CD4-positive, alpha-beta T cell (primary cell): ENCODE results near the gene TTC33. TPM values are rescaled to one million over a fixed set of nuclear protein-coding genes. Genes with fewer than 3 reads are reported as not detected.
"Not testable (repeated sequence)": the region's sequence is repeated elsewhere in the genome, so short reads cannot be mapped to it uniquely, and the experiment has no call there.

Experiments
- ATAC-seq: fragments of 200-7000 bp; cut with Tn5 transposase; one replicate; pipeline ENCODE4 v1.10.0; 2022; ENCODE audit warnings: mild to moderate bottlenecking; ENCODE audit not compliant: poor library complexity
- CTCF ChIA-PET: fragments of 350-600 bp; sonication (Branson Sonifier 250); formaldehyde crosslinking; loops from one replicate; lab custom pipeline; 2021; ENCODE audit warnings: antibody characterized with exemption, inconsistent platforms; lab: Charles Lee
- POLR2A ChIA-PET: fragments of 350-600 bp; sonication (Branson Sonifier 250); formaldehyde crosslinking; loops from one replicate; lab custom pipeline; 2021; ENCODE audit warnings: antibody characterized with exemption, inconsistent platforms; lab: Charles Lee
- DNase-seq, 14 experiments: peaks; one replicate each; pipeline ENCODE4 v3.0.0-alpha.2; 2013 to 2020; ENCODE audit warnings: mixed read lengths in 2 of 14
- H3K27ac ChIP-seq, 2 donors: one replicate each; pipeline versions ENCODE4 v1.5.1 to v1.7.0; 2013; ENCODE audit warnings: low read length in 2 of 2, low read depth in 1 of 2, mild to moderate bottlenecking in 1 of 2
- H3K27me3 ChIP-seq, 2 experiments: 1 replicate in 1 of 2; 2 replicates in 1 of 2; pipeline versions ENCODE4 v1.6.1 to v1.7.0; 2013; ENCODE audit warnings: low read length in 2 of 2, control low read depth in 1 of 2, mild to moderate bottlenecking in 1 of 2, moderate library complexity in 1 of 2; ENCODE audit not compliant: insufficient read depth in 2 of 2, control insufficient read depth in 1 of 2
- H3K36me3 ChIP-seq: one replicate; pipeline ENCODE4 v1.6.1; 2013; ENCODE audit warnings: low read length, control low read depth; ENCODE audit not compliant: insufficient read depth
- H3K4me1 ChIP-seq: one replicate; pipeline ENCODE4 v1.6.1; 2013; ENCODE audit warnings: low read length, control low read depth; ENCODE audit not compliant: insufficient read depth
- H3K4me3 ChIP-seq: one replicate; pipeline ENCODE4 v1.5.1; 2013; ENCODE audit warnings: mild to moderate bottlenecking, low read length, moderate library complexity
- H3K9me3 ChIP-seq, 2 experiments: 1 replicate in 1 of 2; 2 replicates in 1 of 2; pipeline versions ENCODE4 v1.6.1 to v1.7.0; 2013; ENCODE audit warnings: low read length in 2 of 2, mild to moderate bottlenecking in 2 of 2, control low read depth in 1 of 2, moderate library complexity in 1 of 2; ENCODE audit not compliant: control insufficient read depth in 1 of 2, insufficient read depth in 1 of 2
- H3K27ac Mint-ChIP-seq: one replicate; pipeline ENCODE4 v1.8.0; 2020; ENCODE audit warnings: mixed read lengths
- H3K27me3 Mint-ChIP-seq: one replicate; pipeline ENCODE4 v1.8.0; 2021; ENCODE audit warnings: mixed read lengths
- H3K36me3 Mint-ChIP-seq: one replicate; pipeline ENCODE4 v1.8.0; 2021; ENCODE audit warnings: low read depth, mixed read lengths
- H3K4me1 Mint-ChIP-seq: one replicate; pipeline ENCODE4 v1.8.0; 2021; ENCODE audit warnings: low read depth, mixed read lengths
- H3K4me3 Mint-ChIP-seq: one replicate; pipeline ENCODE4 v1.8.0; 2020; ENCODE audit warnings: mild to moderate bottlenecking, mixed read lengths
- H3K9me3 Mint-ChIP-seq: one replicate; pipeline ENCODE4 v1.8.0; 2020; ENCODE audit warnings: mixed read lengths
- intact Hi-C, 2 experiments: fragments of 100-400 bp; cut with DNase I in 1 of 2; cut with micrococcal nuclease in 1 of 2; formaldehyde crosslinking; loops; one replicate each; pipeline versions ENCODE4 v1.15.1 to v1.9.0; 2023 to 2025; cut with DNase I, micrococcal nuclease
- total RNA-seq, 174 experiments: library from RNA in 2 of 174; stranded (reverse) in 2 of 174; gene quantifications; one replicate each; pipeline ENCODE4 v1.2.3 and lab custom pipeline; 2021 to 2026
- TF ChIP-seq, protein P1 (sequence below): fragments of 200-600 bp; IDR thresholded peaks from one replicate; pipeline ENCODE4 v1.8.0; 2022; ENCODE audit warnings: antibody characterized with exemption, mild to moderate bottlenecking

TTC33 gene
- total RNA-seq, 2 experiments from 2014 or later, result 8.7 to 12.0 TPM

DNA sequence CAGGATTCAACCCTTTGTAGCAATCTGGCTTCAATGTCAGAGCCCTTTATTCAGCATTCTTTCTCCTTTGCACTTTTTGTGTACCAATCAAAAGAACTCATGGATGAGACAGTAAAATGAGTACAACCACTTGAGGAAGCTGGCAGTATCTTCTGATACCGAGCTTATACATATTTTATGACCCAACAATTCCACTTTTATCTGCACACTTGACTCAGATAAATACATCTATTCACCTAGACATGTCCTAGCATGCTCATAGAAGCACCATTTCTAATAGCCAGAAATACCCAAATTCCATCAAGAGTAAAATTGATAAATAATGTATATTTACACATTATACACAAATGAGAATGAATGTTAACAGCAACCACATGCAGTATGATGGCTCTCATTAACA lies 187.2 kb downstream of the TTC33 start:
- Histone ChIP-seq H3K27ac (no peak overlapping the region), H3K27me3 (no peaks in the 10 kb centered on the region), H3K4me1 (no peaks in the 10 kb centered on the region), H3K36me3 (no peaks in the 10 kb centered on the region), H3K9me3 (no peaks in the 10 kb centered on the region), H3K4me3 (no peak overlapping the region)
- H3K4me1 Mint-ChIP-seq, result no peaks in the 10 kb centered on the region
- ChIA-PET CTCF (no interaction called here), POLR2A (interaction anchor here (1.1 kb wide), 1 partner anchor 84 kb away, joined by 3 read pairs; no protein-coding TSS in a partner anchor)
- intact Hi-C loops, result no loop called here
- ATAC-seq (no peak), DNase-seq (no peak)
- H3K27ac Mint-ChIP-seq, result no peak overlapping the region
- H3K9me3 Mint-ChIP-seq, result no peaks in the 10 kb centered on the region
- H3K36me3 Mint-ChIP-seq, result no peaks in the 10 kb centered on the region
- H3K4me3 Mint-ChIP-seq, result no peak overlapping the region
- no peaks in the 10 kb centered on the region for H3K27me3 Mint-ChIP-seq
- TF ChIP-seq, protein P1, sequence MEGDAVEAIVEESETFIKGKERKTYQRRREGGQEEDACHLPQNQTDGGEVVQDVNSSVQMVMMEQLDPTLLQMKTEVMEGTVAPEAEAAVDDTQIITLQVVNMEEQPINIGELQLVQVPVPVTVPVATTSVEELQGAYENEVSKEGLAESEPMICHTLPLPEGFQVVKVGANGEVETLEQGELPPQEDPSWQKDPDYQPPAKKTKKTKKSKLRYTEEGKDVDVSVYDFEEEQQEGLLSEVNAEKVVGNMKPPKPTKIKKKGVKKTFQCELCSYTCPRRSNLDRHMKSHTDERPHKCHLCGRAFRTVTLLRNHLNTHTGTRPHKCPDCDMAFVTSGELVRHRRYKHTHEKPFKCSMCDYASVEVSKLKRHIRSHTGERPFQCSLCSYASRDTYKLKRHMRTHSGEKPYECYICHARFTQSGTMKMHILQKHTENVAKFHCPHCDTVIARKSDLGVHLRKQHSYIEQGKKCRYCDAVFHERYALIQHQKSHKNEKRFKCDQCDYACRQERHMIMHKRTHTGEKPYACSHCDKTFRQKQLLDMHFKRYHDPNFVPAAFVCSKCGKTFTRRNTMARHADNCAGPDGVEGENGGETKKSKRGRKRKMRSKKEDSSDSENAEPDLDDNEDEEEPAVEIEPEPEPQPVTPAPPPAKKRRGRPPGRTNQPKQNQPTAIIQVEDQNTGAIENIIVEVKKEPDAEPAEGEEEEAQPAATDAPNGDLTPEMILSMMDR, result no peak

DNA sequence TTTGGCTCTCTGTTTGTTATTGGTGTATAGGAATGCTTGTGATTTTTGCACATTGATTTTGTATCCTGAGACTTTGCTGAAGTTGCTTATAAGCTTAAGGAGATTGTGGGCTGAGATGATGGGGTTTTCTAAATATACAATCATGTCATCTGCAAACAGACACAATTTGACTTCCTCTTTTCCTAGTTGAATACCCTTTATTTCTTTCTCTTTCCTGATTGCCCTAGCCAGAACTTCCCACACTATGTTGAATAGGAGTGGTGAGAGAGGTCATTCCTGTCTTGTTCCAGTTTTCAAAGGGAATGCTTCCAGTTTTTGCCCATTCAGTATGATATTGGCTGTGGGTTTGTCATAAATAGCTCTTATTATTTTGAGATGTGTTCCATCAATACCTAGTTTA lies 192.6 kb downstream of the TTC33 start:
- H3K4me3 ChIP-seq, H3K27me3 ChIP-seq, H3K9me3 Mint-ChIP-seq, H3K4me1 ChIP-seq, CTCF ChIA-PET, H3K36me3 Mint-ChIP-seq, H3K27me3 Mint-ChIP-seq, POLR2A ChIA-PET, H3K36me3 ChIP-seq, H3K4me1 Mint-ChIP-seq, H3K27ac ChIP-seq, intact Hi-C loops, H3K4me3 Mint-ChIP-seq, ATAC-seq, H3K27ac Mint-ChIP-seq, H3K9me3 ChIP-seq, DNase-seq: not testable (repeated sequence)

DNA sequence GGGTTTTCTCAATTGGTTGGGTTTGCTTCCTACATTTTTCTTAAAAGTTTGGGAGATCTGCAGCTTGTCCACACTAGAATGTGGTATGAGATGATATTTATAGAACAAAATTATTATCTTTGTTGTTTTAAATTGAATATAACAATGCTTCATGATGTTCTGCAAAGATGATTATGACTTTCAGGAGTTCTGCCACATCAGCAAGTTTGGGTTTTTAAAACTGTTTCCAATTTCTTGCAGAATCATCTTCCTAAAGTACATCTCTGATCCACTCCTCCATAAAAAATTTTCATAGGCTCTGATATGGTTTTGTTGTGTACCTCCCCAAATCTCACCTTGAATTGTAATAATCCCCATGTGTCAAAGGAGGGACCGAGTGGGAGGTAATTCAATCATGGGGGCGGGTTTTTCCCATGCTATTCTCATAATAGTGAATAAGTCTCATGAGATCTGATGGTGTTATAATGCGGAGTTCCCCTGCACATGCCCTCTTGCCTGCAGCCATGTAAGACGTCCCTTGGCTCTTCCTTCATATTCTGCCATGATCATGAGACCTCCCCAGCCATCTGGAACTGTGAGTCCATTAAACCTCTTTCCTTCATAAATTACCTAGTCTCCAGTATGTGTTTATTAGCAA lies 195.2 kb downstream of the TTC33 start:
- no peaks in the 10 kb centered on the region for H3K9me3 ChIP-seq
- H3K36me3 ChIP-seq, result no peaks in the 10 kb centered on the region
- ChIA-PET POLR2A (no interaction called here), CTCF (no interaction called here)
- no peak overlapping the region for H3K27ac ChIP-seq
- no peaks in the 10 kb centered on the region for H3K4me1 ChIP-seq
- Mint-ChIP-seq H3K9me3 (no peaks in the 10 kb centered on the region), H3K4me1 (peaks cover 7% of the 10 kb centered on the region), H3K27ac (no peak overlapping the region), H3K27me3 (no peaks in the 10 kb centered on the region), H3K4me3 (no peak overlapping the region), H3K36me3 (no peaks in the 10 kb centered on the region)
- DNase-seq, result no peak
- intact Hi-C loops, result no loop called here
- H3K27me3 ChIP-seq, result no peaks in the 10 kb centered on the region
- H3K4me3 ChIP-seq, result no peak overlapping the region
- ATAC-seq, result no peak
- TF ChIP-seq, protein P1, result no peak

DNA sequence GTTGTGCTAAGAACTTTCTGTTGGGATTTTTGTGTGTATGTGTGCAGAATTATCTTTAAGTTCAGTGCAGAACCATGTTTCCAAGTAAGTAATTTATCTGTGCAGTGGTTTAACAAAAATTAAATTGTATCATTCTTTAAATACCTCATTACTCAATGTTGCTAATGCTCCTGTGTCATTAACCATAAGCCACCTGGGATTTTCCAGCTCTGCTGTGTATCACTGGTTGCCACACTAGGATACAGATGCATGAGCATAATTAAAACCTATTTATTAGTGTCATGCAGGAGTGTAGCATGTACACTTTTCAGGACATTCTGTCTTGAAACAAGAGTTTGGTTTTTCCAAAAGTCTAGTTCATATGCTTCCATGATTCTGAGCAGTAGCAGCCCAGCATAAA lies 196.5 kb downstream of the TTC33 start:
- DNase-seq, result no peak
- TF ChIP-seq, protein P1, result no peak
- no peaks in the 10 kb centered on the region for H3K36me3 Mint-ChIP-seq
- no peaks in the 10 kb centered on the region for H3K9me3 Mint-ChIP-seq
- ChIA-PET CTCF (no interaction called here), POLR2A (no interaction called here)
- peaks cover 7% of the 10 kb centered on the region for H3K4me1 Mint-ChIP-seq
- Histone ChIP-seq H3K4me1 (no peaks in the 10 kb centered on the region), H3K27ac (no peak overlapping the region), H3K4me3 (no peak overlapping the region), H3K36me3 (no peaks in the 10 kb centered on the region), H3K9me3 (no peaks in the 10 kb centered on the region), H3K27me3 (no peaks in the 10 kb centered on the region)
- no peak for ATAC-seq
- intact Hi-C loops, result no loop called here
- no peaks in the 10 kb centered on the region for H3K27me3 Mint-ChIP-seq
- no peak overlapping the region for H3K27ac Mint-ChIP-seq
- no peak overlapping the region for H3K4me3 Mint-ChIP-seq
